Nephron progenitor cell (in vitro differentiated cells): ENCODE measurements around the gene STRN4.

Source experiments
- DNase-seq: peaks from one replicate; pipeline ENCODE4 v3.0.0; 2021
- H3K27ac Mint-ChIP-seq: 2 replicates; pipeline ENCODE4 v1.8.0; 2021; ENCODE audit warnings: mild to moderate bottlenecking, moderate library complexity, mixed read lengths
- H3K27me3 Mint-ChIP-seq: 2 replicates; pipeline ENCODE4 v1.8.0; 2021; ENCODE audit warnings: mild to moderate bottlenecking, low read depth, mixed read lengths; ENCODE audit not compliant: poor library complexity
- H3K36me3 Mint-ChIP-seq: 2 replicates; pipeline ENCODE4 v1.8.0; 2021; ENCODE audit warnings: low read depth, mixed read lengths
- H3K4me1 Mint-ChIP-seq: 2 replicates; pipeline ENCODE4 v1.8.0; 2021; ENCODE audit warnings: mixed read lengths
- H3K4me3 Mint-ChIP-seq: 2 replicates; pipeline ENCODE4 v1.8.0; 2021; ENCODE audit warnings: mild to moderate bottlenecking, moderate library complexity, mixed read lengths
- H3K9me3 Mint-ChIP-seq: 2 replicates; pipeline ENCODE4 v1.8.0; 2021; ENCODE audit warnings: mild to moderate bottlenecking, moderate library complexity, mixed read lengths
- TF ChIP-seq, protein P1 (sequence below): fragments of 200-600 bp; sonication (generic); IDR thresholded peaks from 2 replicates; pipeline ENCODE4 v1.5.0; 2021; ENCODE audit warnings: antibody characterized with exemption

The STRN4 gene

DNA sequence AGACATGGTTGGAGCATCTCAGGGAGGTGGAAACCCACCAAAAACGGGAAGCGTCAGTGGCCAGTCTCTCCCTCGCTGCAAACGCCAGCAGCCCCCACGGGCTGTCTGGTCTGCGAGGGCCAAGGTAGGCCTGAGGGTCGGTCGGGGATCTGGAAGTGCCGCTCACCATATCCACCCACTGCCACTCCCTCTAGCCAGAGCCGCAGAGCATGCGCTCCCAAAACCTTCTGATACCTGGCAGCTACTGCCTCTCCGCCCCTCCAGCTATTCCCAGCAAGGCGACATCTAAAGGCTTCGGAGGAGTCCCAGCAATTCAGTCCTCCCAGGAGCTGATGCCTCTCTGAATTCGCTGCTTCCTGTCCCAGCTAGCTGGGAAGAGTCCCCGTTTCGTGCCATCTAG is 4.8 kb downstream of the STRN4 start:
- H3K4me1 Mint-ChIP-seq = peaks cover 53% of the 10 kb centered on the region
- H3K27me3 Mint-ChIP-seq = no peaks in the 10 kb centered on the region

DNA sequence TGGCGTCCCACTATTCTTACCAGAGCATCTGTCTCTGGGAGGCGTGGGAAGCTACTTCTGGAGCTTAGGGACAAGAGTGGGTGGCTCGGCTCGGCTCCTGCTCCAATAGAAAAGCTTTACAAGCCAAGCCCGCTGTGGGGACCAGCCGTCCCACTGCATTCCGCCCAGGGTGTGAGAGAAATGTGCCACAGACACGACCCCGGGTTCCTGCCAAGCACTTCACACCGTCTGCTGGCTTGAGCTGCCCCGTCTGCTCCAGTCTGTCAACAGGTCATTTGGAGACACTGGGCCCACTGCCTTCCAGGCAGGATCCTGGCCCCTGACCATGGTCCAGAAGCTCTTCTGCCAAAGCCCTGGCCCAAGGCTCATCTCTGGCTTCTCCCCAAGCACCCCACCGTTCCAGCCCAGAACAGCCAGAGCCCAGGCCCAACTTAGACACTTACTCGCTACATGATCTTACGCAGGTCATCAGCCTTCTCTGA is 6.9 kb downstream of the STRN4 start:
- peaks cover 42% of the 10 kb centered on the region for H3K36me3 Mint-ChIP-seq
- H3K4me3 Mint-ChIP-seq = no peak overlapping the region
- H3K4me1 Mint-ChIP-seq = peaks cover 40% of the 10 kb centered on the region
- H3K27ac Mint-ChIP-seq = peak overlapping the region; percentile 20
- no peaks in the 10 kb centered on the region for H3K27me3 Mint-ChIP-seq
- no peaks in the 10 kb centered on the region for H3K9me3 Mint-ChIP-seq
- DNase-seq = no peak
- TF ChIP-seq, protein P1, sequence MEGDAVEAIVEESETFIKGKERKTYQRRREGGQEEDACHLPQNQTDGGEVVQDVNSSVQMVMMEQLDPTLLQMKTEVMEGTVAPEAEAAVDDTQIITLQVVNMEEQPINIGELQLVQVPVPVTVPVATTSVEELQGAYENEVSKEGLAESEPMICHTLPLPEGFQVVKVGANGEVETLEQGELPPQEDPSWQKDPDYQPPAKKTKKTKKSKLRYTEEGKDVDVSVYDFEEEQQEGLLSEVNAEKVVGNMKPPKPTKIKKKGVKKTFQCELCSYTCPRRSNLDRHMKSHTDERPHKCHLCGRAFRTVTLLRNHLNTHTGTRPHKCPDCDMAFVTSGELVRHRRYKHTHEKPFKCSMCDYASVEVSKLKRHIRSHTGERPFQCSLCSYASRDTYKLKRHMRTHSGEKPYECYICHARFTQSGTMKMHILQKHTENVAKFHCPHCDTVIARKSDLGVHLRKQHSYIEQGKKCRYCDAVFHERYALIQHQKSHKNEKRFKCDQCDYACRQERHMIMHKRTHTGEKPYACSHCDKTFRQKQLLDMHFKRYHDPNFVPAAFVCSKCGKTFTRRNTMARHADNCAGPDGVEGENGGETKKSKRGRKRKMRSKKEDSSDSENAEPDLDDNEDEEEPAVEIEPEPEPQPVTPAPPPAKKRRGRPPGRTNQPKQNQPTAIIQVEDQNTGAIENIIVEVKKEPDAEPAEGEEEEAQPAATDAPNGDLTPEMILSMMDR = no peak

More for the DNA sequence above, 4.8 kb downstream of the STRN4 start:
- Mint-ChIP-seq H3K27ac (no peak overlapping the region), H3K36me3 (peaks cover 39% of the 10 kb centered on the region), H3K4me3 (no peak overlapping the region), H3K9me3 (no peaks in the 10 kb centered on the region)
- TF ChIP-seq, protein P1 = no peak
- DNase-seq = no peak

DNA sequence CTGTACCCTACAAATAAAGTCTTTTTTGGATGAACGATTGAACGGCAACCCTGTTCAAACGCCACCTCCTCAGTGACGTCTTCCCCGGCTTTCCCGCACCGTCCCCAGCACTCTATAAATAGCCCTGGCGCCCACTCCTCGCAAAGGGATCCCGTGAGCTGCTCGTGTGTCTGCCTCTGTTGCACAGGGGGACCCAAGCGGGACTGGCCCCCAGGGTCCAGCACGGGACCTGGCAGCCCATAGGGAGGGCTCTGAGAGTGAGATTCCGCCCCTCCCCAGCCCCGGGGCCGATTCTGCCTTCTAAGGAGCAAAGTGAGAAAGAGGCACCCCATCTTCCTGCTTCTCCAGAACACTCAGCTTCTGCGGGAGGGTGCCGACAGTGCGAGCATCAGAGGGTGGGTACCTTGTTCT is 8.5 kb downstream of the STRN4 start:
- no peaks in the 10 kb centered on the region for H3K27me3 Mint-ChIP-seq
- DNase-seq = no peak
- H3K4me3 Mint-ChIP-seq = no peak overlapping the region
- TF ChIP-seq, protein P1 = no peak
- H3K9me3 Mint-ChIP-seq = no peaks in the 10 kb centered on the region
- H3K36me3 Mint-ChIP-seq = peaks cover 53% of the 10 kb centered on the region
- H3K27ac Mint-ChIP-seq = peak overlapping the region; percentile 64
- H3K4me1 Mint-ChIP-seq = peaks cover 34% of the 10 kb centered on the region

DNA sequence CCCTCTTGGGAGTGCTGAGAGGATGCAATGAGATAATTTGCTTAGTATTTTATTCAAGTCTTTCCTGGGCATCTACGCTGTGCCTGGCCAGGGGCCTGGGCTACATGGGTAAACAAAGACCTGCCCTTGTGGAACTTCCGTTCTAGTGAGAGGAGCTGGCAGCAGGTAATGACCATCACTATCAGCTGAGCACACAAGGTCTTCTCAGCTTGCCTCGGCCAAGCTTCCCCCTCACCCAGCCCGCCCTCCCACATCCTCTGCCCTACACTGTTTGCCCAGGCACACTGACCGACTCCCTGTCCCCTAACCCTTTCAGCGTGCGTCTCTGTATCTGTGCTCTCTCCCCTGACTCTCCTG is 9.0 kb downstream of the STRN4 start:
- no peak for DNase-seq
- peaks cover 30% of the 10 kb centered on the region for H3K4me1 Mint-ChIP-seq
- H3K4me3 Mint-ChIP-seq = no peak overlapping the region
- H3K27ac Mint-ChIP-seq = peak overlapping the region; percentile 45
- H3K27me3 Mint-ChIP-seq = no peaks in the 10 kb centered on the region
- H3K36me3 Mint-ChIP-seq = peaks cover 53% of the 10 kb centered on the region
- TF ChIP-seq, protein P1 = no peak
- no peaks in the 10 kb centered on the region for H3K9me3 Mint-ChIP-seq

DNA sequence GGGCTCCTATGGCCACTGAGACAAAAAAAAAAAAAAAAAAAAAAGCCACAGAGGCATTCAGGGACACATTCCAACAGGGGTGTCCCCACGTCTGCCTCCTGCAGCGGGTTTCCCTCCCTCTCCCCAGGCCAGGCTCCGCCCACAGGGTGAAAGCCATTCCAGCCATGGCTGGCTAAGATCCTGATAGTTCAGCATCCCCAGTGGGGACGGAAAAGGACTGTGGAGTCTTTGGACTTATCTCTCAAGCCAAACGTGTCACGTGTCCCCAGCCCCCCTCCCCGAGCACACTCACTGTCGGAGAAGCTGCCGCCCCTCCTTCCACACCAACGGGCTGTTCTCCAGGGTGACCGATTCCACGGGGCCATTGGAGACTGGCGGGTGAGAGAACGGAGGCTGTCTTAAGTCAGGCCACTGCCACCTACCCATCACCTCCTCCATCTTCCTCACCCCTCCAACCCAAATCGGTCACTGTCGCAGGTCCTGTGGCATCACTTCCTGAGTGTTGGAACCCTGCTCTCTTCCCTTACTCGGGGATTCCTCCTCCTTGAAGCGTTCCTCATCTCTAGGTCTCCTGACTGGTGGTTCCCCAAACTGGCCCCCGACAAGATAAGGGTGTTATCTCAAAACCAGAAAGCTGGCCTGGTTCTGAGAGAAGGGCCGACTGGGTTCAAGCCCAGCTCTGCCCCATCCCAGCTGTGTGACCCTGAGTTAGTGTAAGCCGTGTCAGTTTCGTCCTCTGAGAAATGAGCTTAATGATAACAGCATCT is 9.5 kb downstream of the STRN4 start:
- no peaks in the 10 kb centered on the region for H3K9me3 Mint-ChIP-seq
- DNase-seq = no peak
- no peak overlapping the region for H3K27ac Mint-ChIP-seq
- peaks cover 30% of the 10 kb centered on the region for H3K4me1 Mint-ChIP-seq
- peaks cover 58% of the 10 kb centered on the region for H3K36me3 Mint-ChIP-seq
- H3K4me3 Mint-ChIP-seq = no peak overlapping the region
- TF ChIP-seq, protein P1 = no peak
- no peaks in the 10 kb centered on the region for H3K27me3 Mint-ChIP-seq
